OCI-LY1 (cell line): Measurements from ENCODE around the gene GRB14.

ENCODE experiments used
- CTCF ChIP-seq: fragments of 200-600 bp; sonication (generic), shearing (Covaris generic); IDR thresholded peaks from 2 replicates; pipeline ENCODE4 v1.5.1; 2017; ENCODE audit warnings: mild to moderate bottlenecking, antibody characterized with exemption, low read length, moderate library complexity, mixed read lengths
- EZH2 ChIP-seq: fragments of 200-600 bp; sonication (generic), shearing (Covaris generic); IDR thresholded peaks from 2 replicates; pipeline ENCODE4 v1.8.0; 2017; ENCODE audit warnings: borderline replicate concordance, mixed run types, mild to moderate bottlenecking, antibody characterized with exemption, low read length, moderate library complexity, mixed read lengths

GRCh38 chr2:164574931-164575330 is 46.4 kb downstream of the GRB14 start:
- TF ChIP-seq CTCF (no peak), EZH2 (no peak)
